NK-92 treated with Interleukin-12 subunit alpha and Interleukin-12 subunit beta, amount 100 ng/mL, for 24 hours (cell line): ENCODE measurements around the gene TMEM163.
"Not testable (repeated sequence)": the region's sequence is repeated elsewhere in the genome, so short reads cannot be mapped to it uniquely, and the experiment has no call there.

Source experiments
- DNase-seq: peaks from one replicate; lab custom pipeline; 2025; lab: John Stamatoyannopoulos, UW

The TMEM163 gene

DNA sequence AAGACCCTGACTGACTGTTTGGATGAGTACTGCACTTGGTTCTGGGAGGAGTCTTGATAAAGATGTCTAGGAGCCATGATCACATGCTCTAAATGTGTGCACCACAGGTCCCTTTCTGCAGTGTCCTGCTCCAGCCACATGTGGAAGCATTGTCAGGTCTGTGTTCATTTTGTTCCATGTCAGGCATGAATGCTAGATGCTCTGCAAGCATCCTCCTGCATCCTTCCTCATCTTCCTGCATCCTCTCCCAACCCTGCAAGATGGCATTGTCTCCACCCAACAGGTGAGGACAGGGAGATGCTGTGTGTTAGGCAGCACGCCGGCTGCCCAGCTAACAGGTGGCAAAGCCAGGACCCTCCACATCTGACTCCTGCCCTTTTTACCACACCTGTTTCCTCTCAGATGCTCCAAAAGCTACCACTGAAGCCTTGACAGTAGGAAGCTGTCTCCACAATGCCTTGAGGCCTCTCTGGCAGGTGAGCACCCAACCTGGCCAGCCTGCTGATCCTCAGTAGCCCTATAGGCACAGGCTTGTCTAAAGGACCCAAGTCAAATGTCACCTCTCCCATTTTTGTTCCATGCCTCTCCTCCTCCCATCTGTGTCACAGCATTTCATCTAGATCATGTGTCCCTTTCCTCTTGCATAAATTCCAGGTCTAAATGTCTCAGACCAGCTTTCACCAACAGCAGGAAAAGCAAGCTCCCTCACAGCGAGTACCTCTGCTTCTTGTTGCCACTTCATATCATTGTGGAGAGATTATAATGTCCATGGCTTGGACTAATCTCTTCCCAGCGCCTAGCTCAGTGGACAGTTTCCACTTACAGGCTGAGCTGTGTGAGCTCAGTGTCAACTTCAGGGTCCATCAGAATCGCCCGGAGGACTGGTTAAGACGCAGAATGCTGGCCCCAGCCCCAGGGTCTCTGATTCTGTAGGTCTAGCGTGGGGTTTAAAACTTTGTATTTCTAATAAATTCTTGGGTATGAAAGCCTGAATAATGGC, 55.0 kb downstream of the TMEM163 start:
- DNase-seq, result no peak

DNA sequence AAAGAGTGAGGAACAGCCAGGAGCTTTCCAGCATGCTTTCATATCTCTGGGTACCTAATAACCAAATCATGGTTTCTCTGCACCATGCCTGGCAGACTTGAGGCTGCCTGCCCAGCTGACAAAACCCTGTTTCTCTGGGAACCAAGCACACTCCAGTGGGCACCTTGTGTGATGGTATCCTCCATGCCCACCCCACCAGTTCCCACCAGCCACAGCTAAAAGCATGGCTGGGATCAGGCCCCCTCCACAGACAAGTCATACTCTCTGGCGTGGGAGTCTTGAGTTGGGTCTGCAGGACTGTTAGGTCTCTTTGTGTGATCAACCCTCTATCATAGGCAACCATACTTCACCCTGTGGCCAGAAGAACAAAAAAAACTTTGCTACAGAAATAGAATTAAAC, 56.0 kb downstream of the TMEM163 start:
- no peak for DNase-seq

DNA sequence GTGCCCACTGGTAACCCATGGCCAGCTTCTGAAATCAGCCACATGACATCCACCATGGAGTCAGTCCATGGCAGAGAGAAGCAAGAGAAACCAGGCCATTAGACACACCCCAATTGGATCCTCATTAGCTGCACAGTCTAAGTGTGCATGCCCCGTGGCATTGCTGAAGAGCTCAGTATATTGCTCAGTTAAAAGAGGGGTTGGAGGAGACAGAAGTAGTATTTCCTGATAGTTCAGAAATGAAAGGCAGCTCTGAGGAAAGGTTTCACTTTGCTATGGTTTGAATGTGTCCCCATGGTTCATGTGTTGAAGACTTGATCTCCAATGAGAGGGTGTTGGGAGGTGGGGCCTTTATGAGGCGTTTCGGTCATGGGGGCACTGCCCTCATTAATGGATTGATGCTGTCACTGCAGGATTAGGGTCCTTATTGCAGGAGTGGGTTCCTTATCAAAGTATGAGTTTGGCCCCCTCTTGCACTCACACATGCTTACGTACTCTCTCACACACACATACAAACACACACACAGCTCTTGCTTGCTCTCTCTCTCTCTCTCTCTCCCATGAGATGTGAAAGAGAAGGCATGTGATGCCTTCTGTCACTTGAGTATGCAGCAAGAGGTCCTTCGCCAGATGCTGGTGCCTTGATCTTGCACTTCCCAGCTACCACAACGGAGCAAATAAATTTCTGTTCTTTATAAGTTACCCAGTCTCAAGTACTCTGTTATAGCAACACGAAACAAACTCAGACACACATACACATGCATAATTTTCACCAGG, 58.0 kb downstream of the TMEM163 start:
- DNase-seq, result no peak

DNA sequence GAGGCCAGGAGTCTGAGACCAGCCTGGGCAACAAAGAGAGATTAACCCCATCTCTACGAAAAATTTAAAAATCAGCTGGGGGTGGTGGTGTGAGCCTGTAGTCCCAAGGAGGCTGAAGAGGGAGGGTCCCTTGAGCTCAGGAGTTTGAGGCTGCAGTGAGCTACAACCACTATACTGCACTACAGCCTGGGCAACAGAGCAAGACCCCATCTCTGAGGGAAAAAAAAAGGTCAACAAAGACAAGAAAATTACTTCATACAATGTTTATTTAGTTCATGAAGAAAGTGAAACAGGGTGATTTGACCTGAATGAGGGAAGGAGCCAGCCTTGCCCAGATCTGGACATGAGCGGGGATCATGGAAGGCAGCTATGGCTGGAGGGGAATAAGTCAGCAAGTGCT, 59.1 kb downstream of the TMEM163 start:
- no peak for DNase-seq

DNA sequence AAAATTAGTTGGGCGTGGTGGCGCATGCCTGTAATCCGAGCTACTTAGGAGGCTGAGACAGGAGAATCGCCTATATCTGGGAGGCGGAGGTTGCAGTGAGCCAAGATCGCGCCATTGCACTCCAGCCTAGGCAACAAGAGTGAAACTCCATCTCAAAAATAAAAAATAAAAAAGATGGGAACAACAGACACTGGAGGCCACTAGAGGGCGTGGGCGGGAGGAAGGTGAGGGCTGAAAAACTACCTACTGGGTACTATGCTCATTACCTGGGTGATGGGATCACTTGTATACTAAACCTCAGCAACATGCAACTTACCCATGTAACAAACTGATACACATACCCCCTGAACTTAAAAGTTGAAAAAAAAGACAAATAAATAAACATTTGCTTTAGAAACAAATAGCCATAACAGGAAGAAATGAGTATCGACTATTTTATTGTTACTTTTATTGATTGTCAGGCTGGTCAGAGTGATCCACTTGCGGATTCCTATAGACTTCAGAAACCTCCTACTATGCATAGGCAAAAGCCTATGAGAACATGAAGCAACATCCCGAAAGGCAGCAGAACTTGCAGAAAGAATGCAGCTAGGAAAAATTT, 61.0 kb downstream of the TMEM163 start:
- no peak for DNase-seq

DNA sequence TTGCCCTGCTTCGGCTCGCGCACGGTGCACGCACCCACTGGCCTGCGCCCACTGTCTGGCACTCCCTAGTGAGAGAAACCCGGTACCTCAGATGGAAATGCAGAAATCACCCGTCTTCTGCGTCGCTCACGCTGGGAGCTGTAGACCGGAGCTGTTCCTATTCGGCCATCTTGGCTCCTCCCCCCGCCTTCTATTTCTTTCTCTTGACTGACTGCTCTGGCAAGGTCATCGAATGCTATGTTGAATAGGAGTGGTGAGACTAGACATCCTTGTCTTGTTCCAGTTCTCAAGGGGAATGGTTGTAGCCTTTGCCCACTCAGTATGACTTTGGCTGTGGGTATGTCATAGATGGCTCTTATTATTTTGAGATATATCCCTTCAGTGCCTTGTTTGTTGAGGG, 62.4 kb downstream of the TMEM163 start:
- DNase-seq, result not testable (repeated sequence)

DNA sequence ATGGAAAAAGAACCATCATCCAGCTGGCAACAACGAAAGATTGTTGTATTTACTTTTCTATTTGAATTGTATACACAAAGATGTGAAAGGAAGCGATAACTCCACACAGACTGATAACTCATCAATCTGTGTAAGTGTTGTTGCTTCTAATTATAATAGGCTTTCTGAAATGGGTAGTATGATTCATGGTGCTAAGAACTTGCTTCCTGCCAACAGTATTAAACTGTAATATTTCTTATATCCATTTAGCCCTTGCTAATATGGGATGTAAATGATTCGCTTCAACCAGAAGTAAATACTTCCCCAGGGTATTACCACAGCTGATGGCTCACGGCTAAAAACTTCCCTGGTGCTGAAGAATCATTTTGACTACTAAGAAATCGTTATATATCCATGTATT, 70.2 kb downstream of the TMEM163 start:
- no peak for DNase-seq

DNA sequence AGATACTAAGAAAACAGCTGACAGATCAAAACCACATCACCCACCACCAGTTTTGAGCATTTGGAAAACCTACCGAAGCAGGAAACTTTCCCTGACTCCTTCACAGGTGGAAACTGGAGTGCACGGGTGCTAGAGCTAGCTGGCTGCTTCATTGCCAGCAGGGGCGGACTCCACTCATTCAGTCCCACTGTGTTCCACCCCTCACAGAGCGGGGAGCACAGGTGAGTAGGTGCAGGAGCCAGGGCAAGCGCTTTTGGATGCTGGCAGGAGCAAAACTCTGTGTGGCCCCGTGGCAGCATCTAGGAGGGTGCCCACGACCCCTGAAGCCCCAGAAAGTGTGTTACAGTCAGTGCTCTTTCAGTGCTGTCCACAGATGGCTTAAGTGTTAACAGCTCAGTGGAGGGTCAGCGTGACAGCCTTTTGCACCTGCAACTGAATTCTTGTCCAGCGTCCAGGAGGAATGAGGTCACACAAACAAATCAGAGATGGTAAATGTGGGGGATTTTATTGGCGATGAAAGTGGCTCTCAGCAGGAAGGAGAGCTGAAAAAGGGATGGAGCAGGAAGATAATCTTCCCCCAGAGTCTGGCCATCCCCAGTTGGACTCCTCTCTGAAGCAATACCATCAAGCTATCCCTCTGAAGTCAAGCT, 71.1 kb downstream of the TMEM163 start:
- DNase-seq, result no peak

DNA sequence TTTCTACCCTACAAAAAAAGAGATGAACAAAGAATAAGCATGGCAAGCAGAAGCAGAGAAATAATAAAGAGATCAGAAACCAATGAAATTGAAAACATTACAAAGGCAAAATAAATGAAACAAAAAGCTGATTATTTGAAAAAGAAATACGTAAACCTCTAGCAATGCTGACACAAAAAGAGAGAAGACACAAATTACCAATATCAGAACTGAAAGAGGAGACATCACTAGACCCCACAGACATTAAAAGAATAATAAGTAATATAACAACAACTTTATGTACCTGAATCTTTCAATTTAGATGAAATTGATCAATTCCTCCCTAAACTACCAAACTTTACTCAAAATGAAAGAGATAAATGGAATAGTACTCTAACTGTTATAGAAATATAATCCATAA, 75.9 kb downstream of the TMEM163 start:
- no peak for DNase-seq

DNA sequence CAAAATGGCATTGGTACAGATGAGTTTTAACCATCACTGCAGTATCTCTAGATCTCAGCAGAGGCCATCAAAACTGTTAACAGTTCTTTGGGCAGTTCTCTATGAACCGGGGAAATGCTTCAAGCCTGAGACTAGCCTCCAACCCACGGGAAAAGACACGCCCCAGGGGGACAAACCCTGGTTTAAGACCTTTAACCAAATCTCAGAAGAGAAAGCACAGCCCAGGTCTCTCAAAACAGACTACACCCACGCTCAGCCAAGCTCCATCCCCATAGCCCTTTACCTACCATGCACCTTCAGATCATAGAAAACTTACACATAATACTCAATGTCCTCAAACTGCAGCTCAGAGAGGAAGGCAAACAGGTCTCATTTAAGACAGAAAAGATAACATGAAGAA, 78.3 kb downstream of the TMEM163 start:
- no peak for DNase-seq

DNA sequence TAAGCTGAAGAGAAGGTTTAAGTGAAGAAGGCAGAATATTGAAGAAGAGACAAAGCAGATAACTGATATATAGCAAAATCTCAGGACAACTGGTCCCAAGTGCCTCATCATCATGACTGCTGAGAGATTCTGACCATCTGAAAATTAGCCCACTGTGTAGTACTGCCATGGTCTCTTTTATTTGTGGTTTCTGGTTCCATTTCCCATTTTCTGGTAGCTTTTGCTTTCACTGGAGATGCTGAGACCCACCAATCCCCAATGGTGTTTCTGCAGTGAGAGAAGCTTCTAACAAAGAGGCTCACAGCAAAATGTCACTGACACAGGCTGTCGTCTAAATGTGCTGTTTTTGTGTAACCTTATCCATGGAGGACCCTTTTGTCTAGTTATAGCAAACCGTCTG, 79.5 kb downstream of the TMEM163 start:
- DNase-seq, result no peak

DNA sequence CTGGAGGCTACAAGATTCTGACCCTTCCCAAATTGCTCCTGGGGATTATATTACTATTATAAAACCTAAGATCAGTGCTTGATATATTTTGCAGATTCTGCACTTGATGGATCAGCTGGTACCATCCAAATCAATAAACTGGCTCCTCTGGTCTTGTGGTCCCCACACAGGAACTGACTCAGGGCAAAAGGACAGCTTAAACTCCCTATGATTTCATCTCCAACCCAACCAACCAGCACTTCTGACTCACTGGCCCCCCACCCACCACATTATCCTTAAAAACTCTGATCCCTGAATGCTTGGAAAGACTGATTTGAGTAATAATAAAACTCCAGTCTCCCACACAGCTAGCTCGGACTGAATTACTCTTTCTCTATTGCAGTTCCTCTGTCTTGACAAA, 82.1 kb downstream of the TMEM163 start:
- DNase-seq, result no peak

DNA sequence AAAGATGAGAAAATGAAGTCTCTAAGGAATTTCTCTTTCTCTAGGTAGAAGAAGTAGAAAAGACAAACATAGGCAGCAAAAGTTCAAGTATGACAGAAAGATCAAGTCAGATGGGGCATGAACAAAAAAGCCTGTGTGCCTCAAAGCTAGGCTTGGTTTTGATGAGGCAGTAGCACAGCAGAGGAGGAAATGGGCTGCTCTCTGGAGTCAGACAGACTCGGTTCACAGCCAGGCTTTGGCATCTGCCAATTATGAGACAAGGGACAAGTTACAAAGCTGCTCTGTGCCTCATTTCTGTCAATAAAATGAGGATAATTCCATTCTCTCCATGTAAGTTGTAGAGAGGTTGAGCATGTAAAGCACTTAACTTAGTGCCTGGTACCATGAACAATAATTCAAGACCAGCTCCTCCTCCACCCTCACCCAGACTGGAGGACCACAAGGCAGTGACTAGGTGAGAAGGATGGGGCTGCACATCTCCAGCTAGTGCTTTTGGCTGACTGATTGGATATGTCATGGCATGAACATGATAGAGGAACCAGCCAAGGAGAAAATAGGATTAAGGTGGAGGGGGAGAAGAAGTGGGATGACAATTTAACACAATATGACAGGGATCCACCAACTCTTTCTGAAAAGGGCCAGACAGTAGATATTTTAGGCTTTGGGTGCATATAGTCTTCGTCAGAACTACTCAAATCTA, 84.6 kb downstream of the TMEM163 start:
- no peak for DNase-seq

DNA sequence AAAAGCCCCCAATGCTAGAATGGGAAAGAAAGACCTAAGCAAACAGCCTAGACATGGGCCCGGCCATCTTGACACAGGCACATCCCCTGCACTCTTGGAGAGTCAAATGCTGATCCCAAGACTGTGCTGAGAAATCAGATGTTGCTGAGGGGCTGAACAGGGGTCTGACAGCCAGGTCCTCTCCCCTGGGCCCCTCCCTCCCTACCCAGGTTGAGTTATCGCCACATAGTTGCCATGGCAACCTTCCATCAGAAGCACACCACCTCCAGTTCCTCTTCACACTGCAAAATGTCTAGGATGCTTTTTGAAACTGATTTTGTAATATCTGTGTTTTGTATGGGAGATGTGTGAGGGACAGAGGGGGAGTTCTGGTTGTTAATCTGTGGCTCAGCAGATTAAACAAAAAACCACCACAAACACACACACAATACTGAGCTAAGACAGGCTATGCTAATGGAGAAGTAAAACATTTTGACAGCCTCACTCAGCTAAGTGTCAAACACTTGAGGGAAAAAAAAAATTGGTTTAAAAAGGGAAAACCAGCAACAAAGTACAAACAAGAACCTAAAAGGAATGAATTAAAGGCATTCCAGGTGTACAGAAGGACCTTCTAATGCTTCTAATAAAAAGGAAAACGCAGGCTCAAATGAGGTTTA, 88.2 kb downstream of the TMEM163 start:
- DNase-seq, result no peak

DNA sequence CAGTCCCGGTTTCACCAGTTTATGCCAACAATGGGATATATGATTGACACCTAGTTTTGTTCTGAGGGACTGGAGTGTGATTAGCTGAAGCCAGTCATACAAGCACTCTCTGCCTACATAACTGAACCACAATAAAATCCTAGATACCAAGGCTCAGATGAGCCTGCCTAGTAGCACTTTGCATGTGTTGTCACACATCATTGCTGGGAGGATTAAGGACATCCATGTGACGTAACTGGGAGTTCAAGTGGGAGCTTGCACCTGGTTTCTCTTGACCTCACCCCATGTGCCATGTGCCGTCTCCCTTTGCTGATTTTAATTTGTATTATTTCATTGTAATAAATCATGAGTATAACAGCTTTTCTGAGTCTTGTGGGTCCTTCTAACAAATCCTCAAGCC, 90.3 kb downstream of the TMEM163 start:
- DNase-seq, result no peak

DNA sequence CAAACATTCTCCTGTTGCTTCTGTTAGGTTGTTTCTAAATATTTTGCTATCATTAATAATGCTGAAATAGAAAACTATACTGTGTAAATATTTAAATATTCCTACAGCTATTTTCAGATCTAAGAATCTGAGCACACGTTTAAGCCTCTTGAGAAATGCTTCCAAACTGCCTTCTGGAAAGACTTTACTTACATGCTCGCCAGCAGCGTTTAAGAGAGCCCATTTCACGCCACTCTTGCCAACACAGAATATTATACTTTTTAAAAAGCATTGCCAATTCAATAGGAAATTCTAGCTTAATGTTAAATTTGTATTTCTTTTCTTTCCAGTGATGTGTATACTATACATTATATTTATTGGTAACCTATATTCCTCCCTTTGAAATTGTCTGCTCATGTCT, 92.0 kb downstream of the TMEM163 start:
- no peak for DNase-seq

DNA sequence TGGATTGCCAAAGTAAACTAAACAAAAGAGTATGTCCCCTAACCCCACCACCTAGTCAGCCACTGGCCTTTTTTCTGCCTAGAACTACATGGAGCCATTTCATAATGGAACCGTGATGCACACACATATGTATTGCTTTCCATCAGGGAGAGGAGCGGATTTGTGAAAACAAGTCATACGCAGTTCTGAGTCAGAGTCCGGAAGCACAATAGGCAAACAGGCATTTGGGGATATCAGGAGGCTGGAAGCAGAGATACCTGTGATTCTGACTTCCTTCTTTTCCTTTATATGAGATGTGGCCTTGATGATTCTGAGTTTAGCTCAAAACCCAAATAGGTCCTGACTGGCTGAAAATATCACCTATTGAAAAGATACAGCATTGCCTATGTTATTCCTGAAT, 93.5 kb downstream of the TMEM163 start:
- no peak for DNase-seq

DNA sequence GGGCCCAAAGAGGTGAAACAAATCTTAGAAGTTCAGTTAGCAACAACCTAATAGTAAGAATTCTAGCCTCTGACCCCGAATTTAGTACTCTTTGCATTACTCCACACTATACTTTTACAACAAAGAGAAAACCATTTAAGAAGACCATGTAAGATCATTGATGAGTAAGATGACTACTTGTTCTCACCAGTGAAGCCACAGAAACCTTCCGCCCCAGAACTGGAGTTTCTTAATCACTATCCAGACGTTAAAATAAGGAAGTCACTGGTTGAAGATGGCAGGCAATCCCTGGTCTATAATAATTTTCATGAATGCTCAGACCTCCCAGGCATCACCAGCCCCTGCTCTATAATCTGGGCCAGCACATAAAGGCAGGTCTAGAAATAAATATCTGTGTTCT, 95.0 kb downstream of the TMEM163 start:
- DNase-seq, result no peak

DNA sequence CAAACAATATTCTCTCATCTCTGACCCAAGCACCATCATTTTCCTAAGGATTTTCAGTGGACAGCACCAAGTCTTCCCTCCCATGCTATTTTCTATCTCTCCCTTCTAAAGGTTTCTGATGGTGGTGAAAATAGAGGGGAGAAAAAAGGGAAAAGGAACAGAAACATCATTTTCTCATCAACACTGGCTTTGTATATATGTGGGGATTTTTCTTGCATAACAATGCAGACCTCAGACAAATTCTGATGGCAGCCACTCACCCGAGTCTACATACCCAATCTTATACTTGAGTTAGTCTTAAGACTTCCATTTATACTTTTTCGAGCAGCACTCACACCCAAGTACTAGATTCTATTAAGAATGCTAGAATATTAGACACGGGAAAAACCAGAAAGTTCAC, 95.8 kb downstream of the TMEM163 start:
- DNase-seq, result no peak

DNA sequence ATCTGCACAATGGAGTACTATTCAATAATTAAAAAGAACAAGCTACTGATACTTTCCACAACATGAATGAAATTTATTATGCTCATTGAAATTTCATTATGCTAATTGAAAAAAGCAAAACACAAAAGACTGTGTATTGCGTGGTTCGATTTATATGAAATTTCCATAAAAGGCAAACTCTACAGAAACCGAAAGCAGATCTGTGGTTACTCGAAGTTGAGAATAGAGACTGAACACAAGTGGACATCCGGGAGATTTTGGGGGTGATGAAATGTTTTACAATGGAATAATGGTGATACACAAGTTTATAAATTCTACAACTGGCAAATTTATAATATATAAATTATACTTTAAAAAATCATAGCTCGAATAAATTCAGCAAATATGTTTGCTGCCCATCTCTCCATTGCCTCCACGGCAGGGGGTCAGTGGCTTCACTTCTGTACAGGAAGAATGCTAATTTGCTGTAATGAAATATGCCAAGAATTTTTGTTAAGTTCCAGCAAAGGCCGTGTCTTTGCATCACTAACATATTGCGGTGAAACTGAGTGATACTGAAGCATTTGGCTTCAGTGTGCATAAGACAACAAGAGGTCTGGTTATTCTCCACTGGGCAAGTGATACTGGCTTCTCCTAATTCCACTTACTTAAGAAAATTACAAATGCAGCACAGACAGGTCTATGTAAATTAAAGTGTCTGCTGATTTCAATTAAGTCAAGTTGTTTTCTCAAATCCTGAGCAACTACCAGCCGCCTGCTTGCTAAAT, 96.7 kb downstream of the TMEM163 start:
- DNase-seq, result no peak
